ENCODE measurements around the gene RFNG. TPM values are rescaled to one million over a fixed set of nuclear protein-coding genes. Genes with fewer than 3 reads are reported as not detected.

RFNG gene
- total RNA-seq, 1 donor from 2014 or later, result 72.3 TPM

DNA sequence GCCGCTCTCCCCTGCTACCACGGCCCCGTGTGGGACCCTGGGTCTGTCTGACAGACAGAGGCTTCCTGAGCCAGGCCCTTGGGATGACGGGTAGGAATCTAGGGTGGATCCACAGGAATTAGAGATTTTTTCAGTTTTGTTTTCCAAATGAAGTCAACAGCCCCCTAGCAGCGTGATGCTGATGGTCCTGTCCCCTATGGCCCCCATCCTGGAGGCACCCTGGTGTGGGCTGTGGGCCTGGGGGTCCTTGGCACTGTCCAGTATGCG, 44.5 kb downstream of the RFNG start:
- H3K4me3 ChIP-seq (ENCODE audit: low read depth, low read length), result no peak overlapping the region
- no peak for DNase-seq (ENCODE audit: low read depth)
- TF ChIP-seq, protein P1, sequence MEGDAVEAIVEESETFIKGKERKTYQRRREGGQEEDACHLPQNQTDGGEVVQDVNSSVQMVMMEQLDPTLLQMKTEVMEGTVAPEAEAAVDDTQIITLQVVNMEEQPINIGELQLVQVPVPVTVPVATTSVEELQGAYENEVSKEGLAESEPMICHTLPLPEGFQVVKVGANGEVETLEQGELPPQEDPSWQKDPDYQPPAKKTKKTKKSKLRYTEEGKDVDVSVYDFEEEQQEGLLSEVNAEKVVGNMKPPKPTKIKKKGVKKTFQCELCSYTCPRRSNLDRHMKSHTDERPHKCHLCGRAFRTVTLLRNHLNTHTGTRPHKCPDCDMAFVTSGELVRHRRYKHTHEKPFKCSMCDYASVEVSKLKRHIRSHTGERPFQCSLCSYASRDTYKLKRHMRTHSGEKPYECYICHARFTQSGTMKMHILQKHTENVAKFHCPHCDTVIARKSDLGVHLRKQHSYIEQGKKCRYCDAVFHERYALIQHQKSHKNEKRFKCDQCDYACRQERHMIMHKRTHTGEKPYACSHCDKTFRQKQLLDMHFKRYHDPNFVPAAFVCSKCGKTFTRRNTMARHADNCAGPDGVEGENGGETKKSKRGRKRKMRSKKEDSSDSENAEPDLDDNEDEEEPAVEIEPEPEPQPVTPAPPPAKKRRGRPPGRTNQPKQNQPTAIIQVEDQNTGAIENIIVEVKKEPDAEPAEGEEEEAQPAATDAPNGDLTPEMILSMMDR (IDR thresholded peaks at IDR 0.05; ENCODE audit: insufficient read depth, low read length, poor library complexity, severe bottlenecking), result no peak

GRCh38 chr17:82006468-82007227, 45.0 kb downstream of the RFNG start:
- no peak for DNase-seq (ENCODE audit: low read depth)

More for the DNA sequence above, 44.5 kb downstream of the RFNG start:
- Histone ChIP-seq H3K27me3 (ENCODE audit: control insufficient read depth, insufficient read depth, low read length) (no peaks in the 10 kb centered on the region), H3K36me3 (ENCODE audit: control insufficient read depth, insufficient read depth, low read length) (no peaks in the 10 kb centered on the region)

GRCh38 chr17:82005701-82006348, 45.8 kb downstream of the RFNG start:
- H3K4me3 ChIP-seq (ENCODE audit: low read depth, low read length), result no peak overlapping the region
- no peaks in the 10 kb centered on the region for H3K27me3 ChIP-seq (ENCODE audit: control insufficient read depth, insufficient read depth, low read length)
- no peak for DNase-seq (ENCODE audit: low read depth)
- no peaks in the 10 kb centered on the region for H3K36me3 ChIP-seq (ENCODE audit: control insufficient read depth, insufficient read depth, low read length)
- TF ChIP-seq, protein P1 (IDR thresholded peaks at IDR 0.05; ENCODE audit: insufficient read depth, low read length, poor library complexity, severe bottlenecking), result no peak

More at GRCh38 chr17:82006468-82007227, 45.0 kb downstream of the RFNG start:
- Histone ChIP-seq H3K4me3 (ENCODE audit: low read depth, low read length) (no peak overlapping the region), H3K36me3 (ENCODE audit: control insufficient read depth, insufficient read depth, low read length) (no peaks in the 10 kb centered on the region), H3K27me3 (ENCODE audit: control insufficient read depth, insufficient read depth, low read length) (no peaks in the 10 kb centered on the region)
- TF ChIP-seq, protein P1 (IDR thresholded peaks at IDR 0.05; ENCODE audit: insufficient read depth, low read length, poor library complexity, severe bottlenecking), result no peak

GRCh38 chr17:82004517-82005455, 46.8 kb downstream of the RFNG start:
- Histone ChIP-seq H3K27me3 (ENCODE audit: control insufficient read depth, insufficient read depth, low read length) (no peaks in the 10 kb centered on the region), H3K4me3 (ENCODE audit: low read depth, low read length) (no peak overlapping the region), H3K36me3 (ENCODE audit: control insufficient read depth, insufficient read depth, low read length) (no peaks in the 10 kb centered on the region)
- TF ChIP-seq, protein P1 (IDR thresholded peaks at IDR 0.05; ENCODE audit: insufficient read depth, low read length, poor library complexity, severe bottlenecking), result no peak
- no peak for DNase-seq (ENCODE audit: low read depth)

GRCh38 chr17:82003411-82004381, 47.9 kb downstream of the RFNG start:
- no peaks in the 10 kb centered on the region for H3K36me3 ChIP-seq (ENCODE audit: control insufficient read depth, insufficient read depth, low read length)
- H3K4me3 ChIP-seq (ENCODE audit: low read depth, low read length), result no peak overlapping the region
- TF ChIP-seq, protein P1 (IDR thresholded peaks at IDR 0.05; ENCODE audit: insufficient read depth, low read length, poor library complexity, severe bottlenecking), result no peak
- no peaks in the 10 kb centered on the region for H3K27me3 ChIP-seq (ENCODE audit: control insufficient read depth, insufficient read depth, low read length)
- DNase-seq (ENCODE audit: low read depth), result peak; percentile 88
